ENCODE results near the gene CHST11. TPM values are rescaled to one million over a fixed set of nuclear protein-coding genes. Genes with fewer than 3 reads are reported as not detected.

The CHST11 gene
- total RNA-seq, 1 experiment from 2014 or later = 1.1 TPM

GRCh38 chr12:104504146-104504545, 47.4 kb downstream of the CHST11 start:
- intact Hi-C loops (cut with micrococcal nuclease; ENCODE audit: unreplicated experiment) = no loop called here
- CTCF ChIA-PET = no interaction called here
- BruUV-seq (replicated peaks) = no TSS peak
- H3K9me3 Mint-ChIP-seq (ENCODE audit: low read depth, unreplicated experiment) = no peaks in the 10 kb centered on the region
- TF ChIP-seq CTCF (IDR thresholded peaks at IDR 0.05; ENCODE audit: unreplicated experiment) = no peak
- DNase-seq = no peak
- H3K27me3 Mint-ChIP-seq (ENCODE audit: unreplicated experiment) = peaks cover 77% of the 10 kb centered on the region
- H3K36me3 Mint-ChIP-seq (ENCODE audit: insufficient read depth, unreplicated experiment) = no peaks in the 10 kb centered on the region
- H3K27ac Mint-ChIP-seq (ENCODE audit: unreplicated experiment) = no peak overlapping the region
- H3K4me3 Mint-ChIP-seq (ENCODE audit: low read depth, unreplicated experiment) = no peak overlapping the region
- no peaks in the 10 kb centered on the region for H3K4me1 Mint-ChIP-seq (ENCODE audit: low read depth, unreplicated experiment)

GRCh38 chr12:104505095-104505818, 48.5 kb downstream of the CHST11 start:
- H3K9me3 Mint-ChIP-seq (ENCODE audit: low read depth, unreplicated experiment) = no peaks in the 10 kb centered on the region
- no TSS peak for BruUV-seq (replicated peaks)
- no peaks in the 10 kb centered on the region for H3K4me1 Mint-ChIP-seq (ENCODE audit: low read depth, unreplicated experiment)
- no peak for TF ChIP-seq CTCF (IDR thresholded peaks at IDR 0.05; ENCODE audit: unreplicated experiment)
- intact Hi-C loops (cut with micrococcal nuclease; ENCODE audit: unreplicated experiment) = no loop called here
- DNase-seq = no peak
- no peak overlapping the region for H3K4me3 Mint-ChIP-seq (ENCODE audit: low read depth, unreplicated experiment)
- H3K27me3 Mint-ChIP-seq (ENCODE audit: unreplicated experiment) = peaks cover 73% of the 10 kb centered on the region
- no peak overlapping the region for H3K27ac Mint-ChIP-seq (ENCODE audit: unreplicated experiment)
- H3K36me3 Mint-ChIP-seq (ENCODE audit: insufficient read depth, unreplicated experiment) = no peaks in the 10 kb centered on the region
- CTCF ChIA-PET = interaction anchor here (0.6 kb wide), 1 partner anchor 98 kb away, joined by 3 read pairs; no protein-coding TSS in a partner anchor

- Mint-ChIP-seq H3K9me3 (ENCODE audit: low read depth, unreplicated experiment) (no peaks in the 10 kb centered on the region), H3K27ac (ENCODE audit: unreplicated experiment) (no peak overlapping the region), H3K4me3 (ENCODE audit: low read depth, unreplicated experiment) (no peak overlapping the region), H3K4me1 (ENCODE audit: low read depth, unreplicated experiment) (no peaks in the 10 kb centered on the region), H3K36me3 (ENCODE audit: insufficient read depth, unreplicated experiment) (no peaks in the 10 kb centered on the region), H3K27me3 (ENCODE audit: unreplicated experiment) (peaks cover 64% of the 10 kb centered on the region)
- no peak for TF ChIP-seq CTCF (IDR thresholded peaks at IDR 0.05; ENCODE audit: unreplicated experiment)
- intact Hi-C loops (cut with micrococcal nuclease; ENCODE audit: unreplicated experiment) = no loop called here
- CTCF ChIA-PET = no interaction called here
- no TSS peak for BruUV-seq (replicated peaks)
- DNase-seq = no peak
Observed at GRCh38 chr12:104506676-104507401, 50.1 kb downstream of the CHST11 start.

- H3K27ac Mint-ChIP-seq (ENCODE audit: unreplicated experiment) = no peak overlapping the region
- peaks cover 72% of the 10 kb centered on the region for H3K27me3 Mint-ChIP-seq (ENCODE audit: unreplicated experiment)
- no peak for DNase-seq
- BruUV-seq (replicated peaks) = no TSS peak
- no peaks in the 10 kb centered on the region for H3K36me3 Mint-ChIP-seq (ENCODE audit: insufficient read depth, unreplicated experiment)
- H3K9me3 Mint-ChIP-seq (ENCODE audit: low read depth, unreplicated experiment) = no peaks in the 10 kb centered on the region
- no peaks in the 10 kb centered on the region for H3K4me1 Mint-ChIP-seq (ENCODE audit: low read depth, unreplicated experiment)
- intact Hi-C loops (cut with micrococcal nuclease; ENCODE audit: unreplicated experiment) = no loop called here
- CTCF ChIA-PET = no interaction called here
- no peak for TF ChIP-seq CTCF (IDR thresholded peaks at IDR 0.05; ENCODE audit: unreplicated experiment)
- no peak overlapping the region for H3K4me3 Mint-ChIP-seq (ENCODE audit: low read depth, unreplicated experiment)
Observed at GRCh38 chr12:104507672-104508071, 50.9 kb downstream of the CHST11 start.
